ENCODE measurements around the gene WFDC11.

The WFDC11 gene

GRCh38 chr20:45629496-45630100 is 40.4 kb downstream of the WFDC11 start, which contains the start of gene WFDC10A:
Gene WFDC10A (plus strand): TSS chr20:45629739. CDS start chr20:45629814, 75 bp downstream.
- no peak within 1 kb of the TSS for H3K4me3 ChIP-seq (ENCODE audit: low read depth, low read length)

- no peak overlapping the region for H3K4me3 ChIP-seq (ENCODE audit: low read depth, low read length)
These were observed 43.5 kb downstream of the WFDC11 start for GRCh38 chr20:45626540-45626939.

- H3K4me3 ChIP-seq (ENCODE audit: low read depth, low read length) = no peak overlapping the region
These were observed 48.4 kb downstream of the WFDC11 start for GRCh38 chr20:45621593-45621992.

GRCh38 chr20:45617591-45617990 is 52.4 kb downstream of the WFDC11 start:
- no peak overlapping the region for H3K4me3 ChIP-seq (ENCODE audit: low read depth, low read length)

- H3K4me3 ChIP-seq (ENCODE audit: low read depth, low read length) = no peak overlapping the region
These were observed 57.7 kb downstream of the WFDC11 start for GRCh38 chr20:45612314-45612713.

- no peak overlapping the region for H3K4me3 ChIP-seq (ENCODE audit: low read depth, low read length)
These were observed 59.0 kb downstream of the WFDC11 start for GRCh38 chr20:45611054-45611453.

- no peak overlapping the region for H3K4me3 ChIP-seq (ENCODE audit: low read depth, low read length)
These were observed 62.2 kb downstream of the WFDC11 start for GRCh38 chr20:45607810-45608209.
